Liver (tissue), 3 donors: ENCODE measurements around the gene POU6F2.

Experiments used
- CTCF ChIP-seq: fragments of 150-350 bp; IDR thresholded peaks from 2 replicates; pipeline ENCODE4 v1.5.1; 2017; ENCODE audit warnings: improper control_type of control experiment, low read depth, low read length; ENCODE audit not compliant: missing input control
- EGR1 ChIP-seq, 2 donors: IDR thresholded peaks; 2 replicates each; pipeline ENCODE4 v1.6.1; 2016 to 2018; ENCODE audit warnings: antibody characterized with exemption in 2 of 2, low read depth in 2 of 2
- FOXA1 ChIP-seq: IDR thresholded peaks from 2 replicates; pipeline ENCODE4 v1.6.1; 2016; ENCODE audit warnings: antibody characterized with exemption
- GABPA ChIP-seq, 2 donors: IDR thresholded peaks in 1 of 2; conservative IDR thresholded peaks in 1 of 2; 2 replicates each; pipeline ENCODE4 v1.6.1; 2016; ENCODE audit warnings: antibody characterized with exemption in 2 of 2, mild to moderate bottlenecking in 1 of 2, moderate library complexity in 1 of 2
- HNF4A ChIP-seq, 2 donors: conservative IDR thresholded peaks; 2 replicates each; pipeline ENCODE4 v1.6.1; 2016; ENCODE audit warnings: antibody characterized with exemption in 2 of 2, mild to moderate bottlenecking in 2 of 2
- JUND ChIP-seq, 2 donors: IDR thresholded peaks; 2 replicates each; pipeline ENCODE4 v1.6.1; 2016; ENCODE audit warnings: antibody characterized with exemption in 2 of 2
- MAX ChIP-seq: IDR thresholded peaks from 2 replicates; pipeline ENCODE4 v1.6.1; 2016; ENCODE audit warnings: antibody characterized with exemption
- RAD21 ChIP-seq, 2 donors: IDR thresholded peaks; 2 replicates each; pipeline ENCODE4 v1.6.1; 2016; ENCODE audit warnings: antibody characterized with exemption in 2 of 2, mild to moderate bottlenecking in 2 of 2
- RXRA ChIP-seq, 2 donors: IDR thresholded peaks; 2 replicates each; pipeline ENCODE4 v1.6.1; 2017 to 2018; ENCODE audit warnings: antibody characterized with exemption in 2 of 2, mild to moderate bottlenecking in 1 of 2
- SP1 ChIP-seq: IDR thresholded peaks from 2 replicates; pipeline ENCODE4 v1.6.1; 2018; ENCODE audit warnings: antibody characterized with exemption, mild to moderate bottlenecking
- TAF1 ChIP-seq: conservative IDR thresholded peaks from 2 replicates; pipeline ENCODE4 v1.6.1; 2016; ENCODE audit warnings: antibody characterized with exemption, mild to moderate bottlenecking
- YY1 ChIP-seq: IDR thresholded peaks from 2 replicates; pipeline ENCODE4 v1.6.1; 2016; ENCODE audit warnings: antibody characterized with exemption, mild to moderate bottlenecking
- TF ChIP-seq, protein P1 (sequence below): IDR thresholded peaks from 2 replicates; pipeline ENCODE4 v1.6.1; 2016; ENCODE audit warnings: antibody characterized with exemption
- TF ChIP-seq, protein P2 (sequence below): IDR thresholded peaks from 2 replicates; pipeline ENCODE4 v1.6.1; 2016; ENCODE audit warnings: antibody characterized with exemption
- donor health status: healthy.
- donor health status: healthy.

DNA sequence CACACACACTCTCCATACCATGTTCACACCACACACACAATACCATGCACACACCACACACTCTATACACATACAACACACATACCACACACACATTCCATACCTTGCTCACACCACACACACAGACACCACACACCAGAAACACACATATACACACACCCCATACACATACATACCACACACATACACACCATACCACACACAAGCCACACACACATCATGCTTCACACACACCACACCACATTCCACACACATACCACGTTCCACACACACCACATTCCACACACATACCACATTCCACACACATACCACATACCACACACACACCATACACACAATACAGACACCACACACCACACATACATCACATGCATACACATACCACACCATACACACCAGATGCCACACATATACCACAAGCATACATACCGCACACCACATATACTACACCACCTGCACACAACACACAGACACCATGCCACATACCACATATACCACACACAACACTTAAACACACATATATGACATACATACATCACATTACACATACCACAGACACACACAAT, 282.7 kb downstream of the POU6F2 start:
- TF ChIP-seq, protein P1, sequence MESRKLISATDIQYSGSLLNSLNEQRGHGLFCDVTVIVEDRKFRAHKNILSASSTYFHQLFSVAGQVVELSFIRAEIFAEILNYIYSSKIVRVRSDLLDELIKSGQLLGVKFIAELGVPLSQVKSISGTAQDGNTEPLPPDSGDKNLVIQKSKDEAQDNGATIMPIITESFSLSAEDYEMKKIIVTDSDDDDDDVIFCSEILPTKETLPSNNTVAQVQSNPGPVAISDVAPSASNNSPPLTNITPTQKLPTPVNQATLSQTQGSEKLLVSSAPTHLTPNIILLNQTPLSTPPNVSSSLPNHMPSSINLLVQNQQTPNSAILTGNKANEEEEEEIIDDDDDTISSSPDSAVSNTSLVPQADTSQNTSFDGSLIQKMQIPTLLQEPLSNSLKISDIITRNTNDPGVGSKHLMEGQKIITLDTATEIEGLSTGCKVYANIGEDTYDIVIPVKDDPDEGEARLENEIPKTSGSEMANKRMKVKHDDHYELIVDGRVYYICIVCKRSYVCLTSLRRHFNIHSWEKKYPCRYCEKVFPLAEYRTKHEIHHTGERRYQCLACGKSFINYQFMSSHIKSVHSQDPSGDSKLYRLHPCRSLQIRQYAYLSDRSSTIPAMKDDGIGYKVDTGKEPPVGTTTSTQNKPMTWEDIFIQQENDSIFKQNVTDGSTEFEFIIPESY = no peak
- TF ChIP-seq CTCF (no peak), JUND (IDR thresholded peaks at IDR 0.05) (no peak), GABPA (IDR thresholded peaks at IDR 0.05 in 1 of 2, conservative IDR thresholded peaks at IDR 0.05 in 1 of 2) (no peak), RXRA (IDR thresholded peaks at IDR 0.05) (no peak), MAX (no peak), RAD21 (IDR thresholded peaks at IDR 0.05) (no peak), SP1 (no peak), EGR1 (IDR thresholded peaks at IDR 0.05; ENCODE audit: low read depth in 2 of 2) (no peak), YY1 (no peak), HNF4A (conservative IDR thresholded peaks at IDR 0.05) (no peak), TAF1 (no peak), FOXA1 (no peak)
- TF ChIP-seq, protein P2, sequence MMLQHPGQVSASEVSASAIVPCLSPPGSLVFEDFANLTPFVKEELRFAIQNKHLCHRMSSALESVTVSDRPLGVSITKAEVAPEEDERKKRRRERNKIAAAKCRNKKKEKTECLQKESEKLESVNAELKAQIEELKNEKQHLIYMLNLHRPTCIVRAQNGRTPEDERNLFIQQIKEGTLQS = no peak
